SK-N-SH (cell line): ENCODE results near the gene ATP2A1.

ENCODE experiments used
- CTCF ChIP-seq: fragments of 200-600 bp; sonication (generic); IDR thresholded peaks from 2 replicates; pipeline ENCODE4 v1.6.1; 2017; ENCODE audit warnings: antibody characterized with exemption, mild to moderate bottlenecking, moderate library complexity
- GABPA ChIP-seq: IDR thresholded peaks from 2 replicates; pipeline ENCODE4 v1.4.0; 2012; ENCODE audit warnings: low read depth, mild to moderate bottlenecking
- RFX5 ChIP-seq: IDR thresholded peaks from 2 replicates; pipeline ENCODE4 v1.6.1; 2012; ENCODE audit warnings: mild to moderate bottlenecking, improper control_type of control experiment, low read length
- SMC3 ChIP-seq: IDR thresholded peaks from 2 replicates; pipeline ENCODE4 v1.6.1; 2012; ENCODE audit warnings: low read depth, low read length, improper control_type of control experiment
- TEAD4 ChIP-seq: IDR thresholded peaks from 2 replicates; pipeline ENCODE4 v1.4.0; 2012; ENCODE audit warnings: mild to moderate bottlenecking, borderline replicate concordance; ENCODE audit not compliant: insufficient read depth
- YY1 ChIP-seq: IDR thresholded peaks from 2 replicates; pipeline ENCODE4 v1.4.0; 2012; ENCODE audit warnings: low read depth, mild to moderate bottlenecking

- TF ChIP-seq TEAD4 (no peak), SMC3 (no peak), CTCF (no peak), GABPA (no peak), RFX5 (no peak), YY1 (no peak)
Measured at GRCh38 chr16:28918698-28919097, 40.4 kb downstream of the ATP2A1 start.
